ENCODE data around the gene RRAGD. TPM values are rescaled to one million over a fixed set of nuclear protein-coding genes. Genes with fewer than 3 reads are reported as not detected.

The RRAGD gene
- total and polyA plus RNA-seq, 4 experiments from 2014 or later, result 3.1 to 6.8 (median 4.8) TPM

- Mint-ChIP-seq H3K27me3 (no peaks in the 10 kb centered on the region), H3K4me1 (peaks cover 16 to 31% (median 21%) of the 10 kb centered on the region in 4 donors), H3K4me3 (no peak overlapping the region), H3K36me3 (no peaks in the 10 kb centered on the region), H3K9me3 (no peaks in the 10 kb centered on the region), H3K27ac (no peak overlapping the region)
- no peak overlapping the region for H3K27ac ChIP-seq (ENCODE audit: low read depth, low read length)
- H3K9me3 ChIP-seq (ENCODE audit: control insufficient read depth in 1 of 2, low read length in 2 of 2), result no peaks in the 10 kb centered on the region
- no peaks in the 10 kb centered on the region for H3K36me3 ChIP-seq (ENCODE audit: insufficient read depth, low read length)
- peaks cover 24% of the 10 kb centered on the region for H3K4me1 ChIP-seq (ENCODE audit: insufficient read depth, low read length)
- no peaks in the 10 kb centered on the region for H3K27me3 ChIP-seq (ENCODE audit: insufficient read depth, low read length)
- no peak overlapping the region for H3K4me3 ChIP-seq (ENCODE audit: low read length in 2 of 2)
- intact Hi-C loops (cut with micrococcal nuclease), result loop anchor here (1.0 kb wide), 2 partner anchors 242 to 386 kb away; no protein-coding TSS in a partner anchor
- ChIA-PET POLR2A (ENCODE audit: partially characterized antibody) (interaction anchor here (0.7 to 1.2 kb wide), 3 partner anchors 11 to 286 kb away, joined by 3 to 4 read pairs (median 3); no protein-coding TSS in a partner anchor), CTCF (ENCODE audit: partially characterized antibody) (interaction anchor here (0.8 to 6.3 kb wide), 9 partner anchors 8 to 385 kb away, joined by 3 to 56 read pairs (median 8); partner anchors contain the start of gene UBE2J1)
- peak; percentile 37 to 60 (median 44) for DNase-seq
These were observed 44.0 kb downstream of the RRAGD start for GRCh38 chr6:89368107-89368506.

- POLR2A ChIA-PET (ENCODE audit: partially characterized antibody), result interaction anchor here (1.0 to 2.3 kb wide), 3 partner anchors 12 to 284 kb away, joined by 4 to 15 read pairs (median 6); partner anchors contain the start of genes PNRC1 and UBE2J1
- H3K27ac Mint-ChIP-seq, result no peak overlapping the region
These were observed 47.5 kb downstream of the RRAGD start for GRCh38 chr6:89364586-89364985.

GRCh38 chr6:89361171-89361570 lies 50.9 kb downstream of the RRAGD start:
- ChIA-PET POLR2A (ENCODE audit: partially characterized antibody) (interaction anchor here (2.3 kb wide), 1 partner anchor 9 kb away, joined by 9 read pairs; the partner anchor contains the start of gene UBE2J1), CTCF (ENCODE audit: partially characterized antibody) (interaction anchor here (1.4 to 6.8 kb wide), 2 partner anchors 8 to 12 kb away, joined by 4 to 85 read pairs; partner anchors contain the start of gene UBE2J1)
- Histone ChIP-seq H3K27ac (ENCODE audit: low read depth, low read length) (no peak overlapping the region), H3K9me3 (ENCODE audit: control insufficient read depth in 1 of 2, low read length in 2 of 2) (no peaks in the 10 kb centered on the region), H3K27me3 (ENCODE audit: insufficient read depth, low read length) (no peaks in the 10 kb centered on the region), H3K4me3 (ENCODE audit: low read length in 2 of 2) (no peak overlapping the region), H3K36me3 (ENCODE audit: insufficient read depth, low read length) (no peaks in the 10 kb centered on the region), H3K4me1 (ENCODE audit: insufficient read depth, low read length) (peaks cover 29% of the 10 kb centered on the region)
- H3K4me1 Mint-ChIP-seq, result peaks cover 26 to 60% (median 39%) of the 10 kb centered on the region in 4 donors
- no peak overlapping the region for H3K27ac Mint-ChIP-seq
- DNase-seq, result no peak
- H3K27me3 Mint-ChIP-seq, result no peaks in the 10 kb centered on the region
- no peak overlapping the region for H3K4me3 Mint-ChIP-seq
- H3K9me3 Mint-ChIP-seq, result no peaks in the 10 kb centered on the region
- H3K36me3 Mint-ChIP-seq, result no peaks in the 10 kb centered on the region
- intact Hi-C loops (cut with micrococcal nuclease), result no loop called here

More at GRCh38 chr6:89364586-89364985, 47.5 kb downstream of the RRAGD start:
- Mint-ChIP-seq H3K9me3 (no peaks in the 10 kb centered on the region), H3K36me3 (no peaks in the 10 kb centered on the region), H3K27me3 (no peaks in the 10 kb centered on the region), H3K4me1 (peaks cover 16 to 35% (median 26%) of the 10 kb centered on the region in 4 donors), H3K4me3 (peak overlapping the region in 1 of 8 donors; percentile 1)
- intact Hi-C loops (cut with micrococcal nuclease), result no loop called here
- no peaks in the 10 kb centered on the region for H3K36me3 ChIP-seq (ENCODE audit: insufficient read depth, low read length)
- H3K4me3 ChIP-seq (ENCODE audit: low read length in 2 of 2), result no peak overlapping the region
- no peaks in the 10 kb centered on the region for H3K9me3 ChIP-seq (ENCODE audit: control insufficient read depth in 1 of 2, low read length in 2 of 2)
- no peak for DNase-seq
- H3K27ac ChIP-seq (ENCODE audit: low read depth, low read length), result no peak overlapping the region
- CTCF ChIA-PET (ENCODE audit: partially characterized antibody), result interaction anchor here (1.5 to 6.8 kb wide), 5 partner anchors 8 to 286 kb away, joined by 3 to 85 read pairs (median 45); partner anchors contain the start of gene UBE2J1
- H3K27me3 ChIP-seq (ENCODE audit: insufficient read depth, low read length), result no peaks in the 10 kb centered on the region
- H3K4me1 ChIP-seq (ENCODE audit: insufficient read depth, low read length), result peaks cover 12% of the 10 kb centered on the region

- no peak overlapping the region for H3K4me3 ChIP-seq (ENCODE audit: low read length in 2 of 2)
- peak in 1 of 5 donors; percentile 3 for DNase-seq
- no peaks in the 10 kb centered on the region for H3K36me3 ChIP-seq (ENCODE audit: insufficient read depth, low read length)
- no peaks in the 10 kb centered on the region for H3K9me3 Mint-ChIP-seq
- H3K27me3 Mint-ChIP-seq, result no peaks in the 10 kb centered on the region
- intact Hi-C loops (cut with micrococcal nuclease), result no loop called here
- ChIA-PET CTCF (ENCODE audit: partially characterized antibody) (interaction anchor here (1.4 to 6.8 kb wide), 2 partner anchors 8 to 12 kb away, joined by 7 to 85 read pairs; no protein-coding TSS in a partner anchor), POLR2A (ENCODE audit: partially characterized antibody) (interaction anchor here (2.3 kb wide), 1 partner anchor 8 kb away, joined by 9 read pairs; the partner anchor contains the start of gene UBE2J1)
- peak overlapping the region in 4 of 8 donors; percentile 0 to 26 (median 6) for H3K4me3 Mint-ChIP-seq
- no peaks in the 10 kb centered on the region for H3K27me3 ChIP-seq (ENCODE audit: insufficient read depth, low read length)
- H3K27ac Mint-ChIP-seq, result peak overlapping the region in 3 of 7 donors; percentile 18 to 62 (median 49)
- no peaks in the 10 kb centered on the region for H3K9me3 ChIP-seq (ENCODE audit: control insufficient read depth in 1 of 2, low read length in 2 of 2)
- H3K27ac ChIP-seq (ENCODE audit: low read depth, low read length), result no peak overlapping the region
- peaks cover 34% of the 10 kb centered on the region for H3K4me1 ChIP-seq (ENCODE audit: insufficient read depth, low read length)
- H3K36me3 Mint-ChIP-seq, result no peaks in the 10 kb centered on the region
- peaks cover 26 to 62% (median 38%) of the 10 kb centered on the region in 4 donors for H3K4me1 Mint-ChIP-seq
These were observed 51.6 kb downstream of the RRAGD start for GRCh38 chr6:89360415-89360999.

GRCh38 chr6:89359561-89359960 lies 52.5 kb downstream of the RRAGD start:
- no peaks in the 10 kb centered on the region for H3K9me3 ChIP-seq (ENCODE audit: control insufficient read depth in 1 of 2, low read length in 2 of 2)
- Mint-ChIP-seq H3K4me1 (peaks cover 23 to 60% (median 34%) of the 10 kb centered on the region in 4 donors), H3K27ac (no peak overlapping the region), H3K27me3 (no peaks in the 10 kb centered on the region), H3K36me3 (no peaks in the 10 kb centered on the region), H3K4me3 (peak overlapping the region in 1 of 8 donors; percentile 8), H3K9me3 (no peaks in the 10 kb centered on the region)
- H3K27me3 ChIP-seq (ENCODE audit: insufficient read depth, low read length), result no peaks in the 10 kb centered on the region
- H3K4me1 ChIP-seq (ENCODE audit: insufficient read depth, low read length), result peaks cover 27% of the 10 kb centered on the region
- ChIA-PET CTCF (ENCODE audit: partially characterized antibody) (interaction anchor here (1.4 to 6.8 kb wide), 4 partner anchors 9 to 55 kb away, joined by 3 to 85 read pairs (median 7); no protein-coding TSS in a partner anchor), POLR2A (ENCODE audit: partially characterized antibody) (interaction anchor here (0.7 to 2.3 kb wide), 4 partner anchors 7 to 279 kb away, joined by 3 to 9 read pairs (median 4); partner anchors contain the start of genes PNRC1 and UBE2J1)
- H3K4me3 ChIP-seq (ENCODE audit: low read length in 2 of 2), result no peak overlapping the region
- intact Hi-C loops (cut with micrococcal nuclease), result no loop called here
- H3K36me3 ChIP-seq (ENCODE audit: insufficient read depth, low read length), result no peaks in the 10 kb centered on the region
- DNase-seq, result no peak
- no peak overlapping the region for H3K27ac ChIP-seq (ENCODE audit: low read depth, low read length)

GRCh38 chr6:89357390-89357789 lies 54.7 kb downstream of the RRAGD start:
- Mint-ChIP-seq H3K4me1 (peaks cover 28 to 59% (median 38%) of the 10 kb centered on the region in 4 donors), H3K27me3 (no peaks in the 10 kb centered on the region), H3K4me3 (peak overlapping the region; percentile 85 to 98 (median 94)), H3K36me3 (no peaks in the 10 kb centered on the region), H3K9me3 (no peaks in the 10 kb centered on the region), H3K27ac (peak overlapping the region; percentile 73 to 99 (median 95))
- no peaks in the 10 kb centered on the region for H3K36me3 ChIP-seq (ENCODE audit: insufficient read depth, low read length)
- ChIA-PET POLR2A (ENCODE audit: partially characterized antibody) (interaction anchor here (0.6 to 11.3 kb wide), 6 partner anchors 10 to 394 kb away, joined by 3 to 157 read pairs (median 4); partner anchors contain the start of genes PNRC1 and RNGTT), CTCF (ENCODE audit: partially characterized antibody) (interaction anchor here (0.8 to 4.3 kb wide), 7 partner anchors 9 to 277 kb away, joined by 3 to 45 read pairs (median 5); partner anchors contain the start of genes ANKRD6 and PNRC1)
- peak overlapping the region; percentile 12 to 25 for H3K4me3 ChIP-seq (ENCODE audit: low read length in 2 of 2)
- peak overlapping the region; percentile 23 for H3K27ac ChIP-seq (ENCODE audit: low read depth, low read length)
- peaks cover 34% of the 10 kb centered on the region for H3K4me1 ChIP-seq (ENCODE audit: insufficient read depth, low read length)
- H3K9me3 ChIP-seq (ENCODE audit: control insufficient read depth in 1 of 2, low read length in 2 of 2), result no peaks in the 10 kb centered on the region
- H3K27me3 ChIP-seq (ENCODE audit: insufficient read depth, low read length), result no peaks in the 10 kb centered on the region
- intact Hi-C loops (cut with micrococcal nuclease), result loop anchor here (2.0 kb wide), 1 partner anchor 15 kb away; no protein-coding TSS in a partner anchor
- DNase-seq, result peak in 2 of 5 donors; percentile 22 to 25
